ENCODE measurements around the gene HDAC4.
A peak's percentile ranks its signal among the peaks of the same experiment; 100 is the strongest.

The HDAC4 gene

DNA sequence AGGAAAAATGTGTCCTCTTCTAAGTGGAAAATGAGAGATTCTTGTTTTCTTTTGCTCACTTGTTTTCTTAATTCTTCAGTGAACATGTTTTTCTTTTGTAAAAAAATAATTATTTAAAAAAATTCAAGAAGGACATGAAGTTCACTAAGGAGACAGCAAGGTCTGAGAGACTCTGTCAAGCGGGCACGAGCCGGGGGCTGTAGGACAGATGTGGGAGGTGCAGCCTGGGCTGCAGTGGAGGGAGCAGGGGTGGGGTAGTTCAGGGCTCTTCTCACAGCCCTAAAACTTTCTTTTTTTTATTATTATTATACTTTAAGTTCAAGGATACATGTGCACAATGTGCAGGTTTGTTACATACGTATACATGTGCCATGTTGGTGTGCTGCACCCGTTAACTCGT, 4.3 kb upstream of the HDAC4 start:
- TF ChIP-seq, protein P1, sequence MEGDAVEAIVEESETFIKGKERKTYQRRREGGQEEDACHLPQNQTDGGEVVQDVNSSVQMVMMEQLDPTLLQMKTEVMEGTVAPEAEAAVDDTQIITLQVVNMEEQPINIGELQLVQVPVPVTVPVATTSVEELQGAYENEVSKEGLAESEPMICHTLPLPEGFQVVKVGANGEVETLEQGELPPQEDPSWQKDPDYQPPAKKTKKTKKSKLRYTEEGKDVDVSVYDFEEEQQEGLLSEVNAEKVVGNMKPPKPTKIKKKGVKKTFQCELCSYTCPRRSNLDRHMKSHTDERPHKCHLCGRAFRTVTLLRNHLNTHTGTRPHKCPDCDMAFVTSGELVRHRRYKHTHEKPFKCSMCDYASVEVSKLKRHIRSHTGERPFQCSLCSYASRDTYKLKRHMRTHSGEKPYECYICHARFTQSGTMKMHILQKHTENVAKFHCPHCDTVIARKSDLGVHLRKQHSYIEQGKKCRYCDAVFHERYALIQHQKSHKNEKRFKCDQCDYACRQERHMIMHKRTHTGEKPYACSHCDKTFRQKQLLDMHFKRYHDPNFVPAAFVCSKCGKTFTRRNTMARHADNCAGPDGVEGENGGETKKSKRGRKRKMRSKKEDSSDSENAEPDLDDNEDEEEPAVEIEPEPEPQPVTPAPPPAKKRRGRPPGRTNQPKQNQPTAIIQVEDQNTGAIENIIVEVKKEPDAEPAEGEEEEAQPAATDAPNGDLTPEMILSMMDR (IDR thresholded peaks at IDR 0.05; ENCODE audit: insufficient read depth, low read depth, low read length, missing control alignments) = no peak
- H3K4me3 ChIP-seq (ENCODE audit: low read depth, low read length) = no peak overlapping the region
- DNase-seq (ENCODE audit: low read depth) = no peak

DNA sequence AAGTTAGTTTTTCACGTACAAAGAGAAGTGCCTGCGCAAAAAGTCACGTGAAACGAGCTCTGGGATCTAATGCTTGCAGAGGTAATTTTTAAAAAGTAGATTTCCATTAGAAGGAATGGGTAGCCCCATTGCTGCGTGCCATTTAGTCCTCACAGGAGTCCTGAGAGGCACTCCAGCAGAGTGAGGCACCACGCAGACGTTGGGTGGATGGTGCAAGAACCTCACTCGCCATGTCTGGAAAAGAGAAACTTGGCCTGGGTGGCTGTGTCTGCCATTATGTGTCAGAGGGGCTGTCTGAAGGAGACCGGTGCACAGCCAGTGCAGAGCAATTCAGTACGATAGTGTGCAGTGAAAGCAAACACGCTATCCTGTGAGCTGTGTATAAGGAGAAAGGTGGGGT, 1.8 kb upstream of the HDAC4 start:
- no peak for DNase-seq (ENCODE audit: low read depth)
- TF ChIP-seq, protein P1 (IDR thresholded peaks at IDR 0.05; ENCODE audit: insufficient read depth, low read depth, low read length, missing control alignments) = no peak
- peak overlapping the region; percentile 69; the same call in 1 of the 2 replicates for H3K4me3 ChIP-seq (ENCODE audit: low read depth, low read length)

DNA sequence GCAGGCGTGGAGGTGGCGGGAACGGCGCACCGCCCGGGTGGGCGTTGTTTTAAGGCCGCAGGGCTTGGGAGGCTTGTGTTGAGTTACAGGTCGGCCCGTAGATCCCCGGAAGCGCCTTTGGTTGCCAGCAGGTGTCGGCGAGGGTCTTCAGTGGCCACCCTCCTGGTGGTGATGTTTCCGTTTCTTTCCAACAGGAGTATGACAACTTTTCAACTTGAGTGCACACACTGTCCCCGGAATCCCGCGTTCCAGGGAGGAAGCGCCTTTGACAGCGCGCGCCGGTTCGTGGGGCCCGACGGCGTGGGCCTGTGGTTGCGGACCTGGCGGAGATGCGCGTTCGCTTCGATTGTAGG, 1.0 kb upstream of the HDAC4 start:
- H3K4me3 ChIP-seq (ENCODE audit: low read depth, low read length) = peak overlapping the region; percentile 69
- no peak for DNase-seq (ENCODE audit: low read depth)
- TF ChIP-seq, protein P1 (IDR thresholded peaks at IDR 0.05; ENCODE audit: insufficient read depth, low read depth, low read length, missing control alignments) = no peak

DNA sequence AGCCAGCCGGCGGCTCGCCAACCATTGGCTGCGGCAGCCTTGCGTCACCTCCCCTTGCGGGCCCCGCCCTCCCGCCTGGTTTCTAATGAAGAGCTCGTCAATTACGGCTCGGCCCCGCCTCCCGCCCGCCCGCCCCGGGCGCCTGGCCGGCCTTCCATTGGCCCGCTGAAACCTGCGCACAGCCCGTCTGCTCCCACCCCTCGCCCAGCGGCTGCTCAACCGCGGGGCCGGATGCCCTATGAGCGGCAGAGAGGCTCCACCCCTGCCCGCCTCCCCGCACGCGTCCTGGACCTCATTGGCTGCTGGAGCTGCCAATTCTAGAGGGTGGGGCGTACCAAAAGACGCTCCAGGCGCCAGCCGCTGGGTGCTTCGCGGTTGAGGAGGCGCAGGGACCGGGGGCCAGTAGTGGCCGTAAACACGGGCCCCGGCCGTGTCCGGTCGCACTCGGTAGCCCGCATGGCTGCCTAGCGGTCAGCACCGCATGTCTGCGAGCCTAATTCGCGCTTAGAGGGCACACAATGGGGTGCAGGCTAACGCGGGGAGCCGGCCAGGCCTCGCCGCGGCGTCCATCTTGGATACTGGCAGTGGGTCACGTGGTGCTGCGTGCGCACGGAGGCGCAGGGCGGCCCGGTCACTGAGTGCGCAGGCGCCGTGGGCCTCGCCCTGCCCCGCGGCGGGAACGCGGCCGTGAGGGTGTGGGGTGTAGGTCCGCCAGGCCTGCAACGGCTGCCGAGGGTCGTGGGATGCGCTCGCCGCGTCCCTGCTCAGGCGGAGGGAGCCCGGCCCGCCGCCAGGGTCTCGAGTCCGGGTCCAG, 454 bp upstream of the HDAC4 start:
- TF ChIP-seq, protein P1 (IDR thresholded peaks at IDR 0.05; ENCODE audit: insufficient read depth, low read depth, low read length, missing control alignments) = no peak
- peak; percentile 99 for DNase-seq (ENCODE audit: low read depth)
- H3K4me3 ChIP-seq (ENCODE audit: low read depth, low read length) = peak overlapping the region; percentile 69

DNA sequence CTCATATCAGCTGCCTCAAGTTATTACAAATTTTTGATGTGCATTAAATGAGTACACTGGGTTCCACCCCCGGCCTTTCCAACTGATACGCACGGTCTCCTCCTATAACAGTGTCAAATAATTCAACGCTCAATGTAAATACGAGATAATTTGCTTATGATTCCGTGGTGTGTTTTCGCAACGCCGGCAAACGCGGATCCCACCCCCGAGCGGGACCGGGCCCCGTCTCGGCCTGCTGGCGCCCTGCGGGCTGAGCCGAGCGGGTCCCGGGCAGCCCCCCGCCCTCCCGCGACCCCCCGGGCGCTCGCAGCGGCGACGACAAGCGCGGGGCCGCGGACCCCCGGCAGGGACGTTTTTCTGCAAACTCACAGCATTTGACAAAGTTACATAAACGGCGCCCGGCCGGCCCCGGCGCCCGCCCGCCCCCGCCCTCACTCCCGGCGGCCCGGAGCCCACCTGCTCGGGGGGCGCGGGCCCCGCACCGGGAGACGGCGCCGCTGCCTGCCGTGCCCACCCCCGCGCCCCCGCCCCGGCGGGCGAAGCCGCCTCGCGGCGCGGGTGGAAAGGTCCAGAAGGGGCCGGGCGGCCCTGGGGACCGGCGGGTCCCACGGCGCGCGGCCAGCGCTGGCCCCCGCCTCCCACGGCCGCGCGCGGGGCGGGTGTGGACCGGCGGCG, 762 bp downstream of the HDAC4 start:
- TF ChIP-seq, protein P1 (IDR thresholded peaks at IDR 0.05; ENCODE audit: insufficient read depth, low read depth, low read length, missing control alignments) = no peak
- DNase-seq (ENCODE audit: low read depth) = peak; percentile 22
- H3K4me3 ChIP-seq (ENCODE audit: low read depth, low read length) = peak overlapping the region; percentile 57

DNA sequence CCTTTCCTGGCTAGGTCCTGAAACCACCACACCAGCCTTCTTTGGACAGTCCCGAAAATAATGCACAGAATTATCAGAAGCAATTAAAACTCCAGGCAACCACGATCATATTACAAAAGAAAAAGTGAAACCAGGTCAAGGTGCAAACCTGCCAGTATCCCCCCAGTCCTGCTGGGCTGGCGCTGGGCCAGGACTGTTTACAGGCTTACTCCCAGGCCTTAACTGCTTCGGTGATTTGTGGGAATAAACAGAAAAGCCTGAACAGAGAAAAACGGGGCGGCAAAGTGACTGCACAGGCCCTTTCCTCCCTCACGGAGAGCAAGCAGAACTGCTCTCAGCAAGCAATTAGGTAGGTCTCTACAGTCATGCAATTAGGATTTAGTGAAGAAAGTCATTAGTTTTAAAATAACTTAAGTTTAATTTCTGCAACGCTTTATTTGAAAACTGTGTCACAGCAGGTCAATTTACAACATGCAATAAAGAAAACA, 1.3 kb downstream of the HDAC4 start:
- TF ChIP-seq, protein P1 (IDR thresholded peaks at IDR 0.05; ENCODE audit: insufficient read depth, low read depth, low read length, missing control alignments) = no peak
- H3K4me3 ChIP-seq (ENCODE audit: low read depth, low read length) = peak overlapping the region; percentile 57
- peak; percentile 50 for DNase-seq (ENCODE audit: low read depth)

Data from GM12865 (cell line).